ENCODE measurements around the gene C16orf89.
"Not testable (repeated sequence)": the region's sequence is repeated elsewhere in the genome, so short reads cannot be mapped to it uniquely, and the experiment has no call there.

C16orf89 gene

DNA sequence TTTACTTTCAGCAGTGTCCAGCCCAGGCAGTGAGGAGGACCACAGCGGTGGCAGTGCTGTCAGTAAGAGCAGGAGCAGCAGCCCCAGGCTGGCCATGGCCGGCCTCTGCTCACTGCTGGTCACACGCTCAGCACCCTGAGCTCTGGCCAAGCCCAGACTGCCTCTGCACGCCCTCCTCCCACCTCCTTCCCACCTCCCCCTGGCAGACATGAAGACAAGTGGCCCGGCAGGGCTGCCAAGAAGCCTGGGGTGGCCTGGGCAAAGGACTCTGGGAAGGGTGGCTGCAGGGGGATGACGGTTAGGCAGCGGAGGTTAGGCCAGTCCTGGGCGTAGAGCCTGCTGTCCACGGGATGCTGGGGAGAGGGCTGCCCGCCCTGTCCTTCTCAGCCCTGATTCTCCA is at the start of gene C16orf89:
TSS of gene C16orf89 (minus strand) at position 144 of the 400 bp plus-strand sequence. CDS start at position 96, 48 bp downstream.
- in situ Hi-C loops (cut with MboI; ENCODE audit: low sequenced_read_pairs): no loop called here

- in situ Hi-C loops (cut with MboI; ENCODE audit: low sequenced_read_pairs): not testable (repeated sequence)
These were observed 45.2 kb upstream of the C16orf89 start for GRCh38 chr16:5110933-5111332.

- in situ Hi-C loops (cut with MboI; ENCODE audit: low sequenced_read_pairs): no loop called here
These were observed 42.9 kb upstream of the C16orf89 start for GRCh38 chr16:5108505-5109158.

DNA sequence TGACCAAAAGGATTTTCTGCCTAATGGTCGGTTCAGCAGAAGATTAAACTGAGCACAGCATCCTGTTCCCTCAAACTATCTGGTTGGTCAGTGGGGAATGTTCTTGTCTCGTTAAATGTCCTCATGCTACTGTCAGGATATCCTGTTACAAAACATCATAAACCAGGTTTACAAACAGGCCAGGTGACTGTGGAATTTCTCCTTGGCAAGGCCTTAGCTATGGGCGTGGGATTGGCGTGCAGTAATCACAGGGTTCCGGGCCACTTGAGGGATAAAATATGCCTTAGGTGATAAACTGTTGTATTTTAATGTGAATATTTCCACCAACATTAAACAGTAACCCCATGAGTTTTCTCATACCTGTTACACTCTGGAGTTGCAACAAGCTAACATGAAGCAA is 39.3 kb upstream of the C16orf89 start:
- in situ Hi-C loops (cut with MboI; ENCODE audit: low sequenced_read_pairs): not testable (repeated sequence)

DNA sequence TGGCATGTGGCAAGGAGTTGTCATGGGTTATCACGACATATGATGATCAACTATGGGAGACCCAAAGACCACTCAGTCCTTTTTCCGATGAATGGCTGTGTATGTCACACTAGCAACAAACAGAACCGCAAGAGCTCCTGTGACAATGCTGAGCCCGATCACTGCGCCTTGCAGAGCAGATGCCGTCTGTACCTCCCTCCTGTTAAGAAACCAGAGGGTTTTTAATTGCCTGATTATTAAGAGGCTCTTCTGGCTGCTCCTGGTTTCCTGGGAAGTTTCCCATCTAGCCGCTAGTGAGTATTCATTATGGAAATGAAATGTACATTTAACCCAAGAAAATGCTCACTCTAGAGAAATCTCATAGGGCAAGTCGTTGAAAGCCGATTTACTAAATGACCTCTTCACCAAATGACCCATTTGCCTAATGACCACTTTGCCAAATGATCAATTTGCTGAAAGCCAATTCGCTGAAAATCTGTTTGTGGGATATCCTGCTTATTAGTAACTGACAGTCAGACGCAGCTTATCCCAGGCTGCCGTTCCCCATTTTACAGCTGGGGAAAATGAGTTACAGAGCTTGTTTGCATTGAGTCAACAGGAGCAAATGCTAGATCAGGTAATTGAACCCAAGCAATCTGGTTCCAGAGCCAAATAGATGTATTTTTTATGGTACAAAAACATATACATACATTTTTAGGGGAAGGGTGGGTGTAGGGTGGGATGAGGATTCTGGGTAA is 37.7 kb upstream of the C16orf89 start:
- in situ Hi-C loops (cut with MboI; ENCODE audit: low sequenced_read_pairs): not testable (repeated sequence)

DNA sequence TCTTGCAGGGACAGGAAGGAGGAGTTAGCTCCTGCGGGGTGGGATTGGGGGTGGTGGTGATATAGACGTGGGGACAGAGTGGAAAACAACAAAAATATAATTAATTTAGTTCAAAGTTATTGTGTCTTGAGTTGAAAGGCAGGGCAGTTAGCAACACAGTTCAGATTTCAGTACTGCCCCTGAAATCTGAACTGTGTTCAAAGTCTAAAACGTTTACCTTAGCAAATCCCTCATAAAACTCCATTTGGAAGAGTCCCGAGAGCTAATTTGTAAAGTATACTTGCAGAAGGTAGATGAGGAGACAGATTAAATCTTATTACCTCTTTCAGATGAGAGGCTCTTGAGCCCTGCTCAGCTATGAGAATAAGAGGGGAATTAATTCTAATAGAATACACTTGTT is 33.4 kb upstream of the C16orf89 start:
- in situ Hi-C loops (cut with MboI; ENCODE audit: low sequenced_read_pairs): not testable (repeated sequence)

DNA sequence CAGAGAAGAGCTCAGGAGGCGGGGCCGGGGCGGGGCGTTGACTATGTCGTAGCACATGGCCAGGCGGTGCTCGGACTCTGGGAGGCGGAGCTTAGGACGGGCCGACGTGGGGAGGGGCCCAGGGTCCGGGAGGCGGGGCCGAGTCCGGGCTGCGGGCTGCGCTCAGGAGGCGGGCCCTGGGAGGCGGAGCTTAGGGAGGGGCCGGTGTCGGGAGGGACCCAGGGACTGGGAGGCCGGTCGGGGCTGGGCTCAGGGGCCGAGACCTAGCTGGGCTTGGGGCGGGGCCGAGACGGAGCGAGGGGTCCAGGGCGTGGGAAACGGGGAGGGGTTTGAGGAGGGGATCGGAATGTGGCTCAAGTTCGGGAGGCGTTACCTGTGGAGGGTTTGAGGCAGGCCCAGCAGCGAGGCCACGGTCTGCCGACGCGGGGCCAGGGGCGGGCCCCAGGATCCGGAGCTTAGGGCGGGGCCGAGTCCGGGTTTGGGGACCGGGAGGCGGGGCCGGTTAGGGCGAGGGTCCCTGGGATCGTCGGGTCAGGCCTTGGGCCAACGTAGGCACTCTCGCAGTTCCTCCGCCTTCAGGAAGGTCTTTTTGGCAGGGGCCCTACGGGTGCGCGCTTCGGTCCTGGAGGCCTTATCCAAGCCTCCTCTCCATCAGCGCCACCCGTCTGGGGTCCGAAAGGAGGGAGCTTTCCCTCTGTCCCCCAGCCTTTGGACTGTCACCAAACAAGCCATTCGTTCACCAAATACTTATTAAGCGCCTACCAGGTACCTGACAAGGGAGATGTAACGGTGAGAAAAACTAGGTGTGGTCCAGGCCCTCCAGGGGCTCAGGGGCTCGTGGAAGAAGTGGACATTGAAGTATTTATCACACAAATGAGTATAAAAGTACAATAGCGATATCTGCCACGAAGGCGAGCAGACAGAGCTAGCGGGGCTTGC is 32.7 kb upstream of the C16orf89 start:
- in situ Hi-C loops (cut with MboI; ENCODE audit: low sequenced_read_pairs): not testable (repeated sequence)

DNA sequence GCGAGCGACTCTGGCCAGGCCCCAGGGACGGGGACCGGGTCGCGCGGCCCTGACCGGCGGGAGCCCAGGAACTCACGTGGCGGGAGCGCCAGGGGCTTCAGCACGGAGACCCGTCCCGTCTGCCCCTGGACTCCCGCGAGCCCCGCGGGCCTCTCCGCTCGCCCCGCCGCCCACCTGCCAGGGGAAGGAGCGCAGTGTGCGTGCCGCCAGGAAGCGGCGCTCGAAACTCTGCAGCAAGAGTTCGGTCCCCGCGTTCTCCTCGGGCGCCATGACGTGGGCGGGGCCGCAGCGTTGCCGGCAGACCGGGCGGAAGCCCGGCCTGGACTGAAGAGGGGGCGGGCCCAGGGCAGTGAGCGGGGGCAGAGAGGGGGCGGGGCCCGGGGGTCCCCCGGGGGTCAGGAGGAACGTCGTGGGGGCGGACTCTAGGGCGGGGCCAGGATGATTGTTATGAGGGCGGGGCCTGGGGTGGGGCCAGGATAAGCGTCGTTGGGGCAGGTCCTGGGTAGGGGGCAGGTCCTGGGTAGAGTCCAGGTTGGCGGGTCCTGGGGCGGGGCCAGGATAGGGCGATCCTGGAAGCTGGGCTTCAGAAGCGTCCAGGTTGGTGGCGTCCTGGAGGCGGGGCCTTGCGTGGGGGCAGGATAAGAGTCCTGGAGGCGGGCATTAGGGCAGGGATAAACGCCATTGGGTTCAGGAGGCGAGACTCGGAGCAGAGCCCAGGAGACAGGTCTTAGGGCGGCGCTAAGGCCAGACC is 31.9 kb upstream of the C16orf89 start, which contains the start of gene EEF2KMT:
TSS of gene EEF2KMT (minus strand) at position 326 of the 751 bp plus-strand sequence. CDS start at position 270, 56 bp downstream.
- in situ Hi-C loops (cut with MboI; ENCODE audit: low sequenced_read_pairs): not testable (repeated sequence)

- in situ Hi-C loops (cut with MboI; ENCODE audit: low sequenced_read_pairs): not testable (repeated sequence)
These were observed 31.3 kb upstream of the C16orf89 start for GRCh38 chr16:5097061-5097469.

- in situ Hi-C loops (cut with MboI; ENCODE audit: low sequenced_read_pairs): not testable (repeated sequence)
These were observed 30.8 kb upstream of the C16orf89 start for GRCh38 chr16:5096437-5097060.

DNA sequence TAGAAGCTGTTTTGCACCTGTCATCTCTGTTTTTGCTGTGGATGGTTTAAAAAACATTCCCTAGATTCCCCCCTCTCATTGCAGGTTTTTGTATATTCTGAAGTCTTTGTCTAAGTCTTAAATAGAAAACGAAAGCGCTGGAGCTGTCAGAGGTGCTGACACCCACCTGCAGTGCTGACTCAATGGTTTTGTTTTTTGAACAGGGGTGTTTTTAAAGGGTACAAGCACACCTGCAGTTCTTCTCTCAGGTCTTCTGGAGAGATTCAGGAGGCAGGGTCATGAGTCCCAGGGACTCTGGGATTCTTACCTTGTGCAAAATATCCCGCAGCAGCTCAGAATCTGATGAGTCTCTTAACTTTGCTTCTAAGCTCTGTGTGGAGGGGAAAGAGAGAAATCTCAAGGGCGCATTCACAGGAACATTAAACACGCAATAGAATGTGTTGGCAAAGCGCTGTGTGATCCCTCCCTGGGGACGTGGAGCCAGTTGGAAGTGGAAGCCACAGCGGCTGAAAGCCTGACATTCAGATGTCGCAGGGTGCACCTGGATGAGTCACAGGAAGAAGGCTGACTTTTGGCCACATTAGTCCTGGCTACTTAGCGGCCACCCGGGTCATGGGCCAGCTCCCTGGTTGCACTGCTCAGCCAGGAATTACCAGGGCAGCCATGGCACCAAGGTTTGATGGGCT is 29.5 kb upstream of the C16orf89 start:
- in situ Hi-C loops (cut with MboI; ENCODE audit: low sequenced_read_pairs): not testable (repeated sequence)

GRCh38 chr16:5093746-5094145 is 28.0 kb upstream of the C16orf89 start:
- in situ Hi-C loops (cut with MboI; ENCODE audit: low sequenced_read_pairs): not testable (repeated sequence)

GRCh38 chr16:5093081-5093480 is 27.3 kb upstream of the C16orf89 start:
- in situ Hi-C loops (cut with MboI; ENCODE audit: low sequenced_read_pairs): not testable (repeated sequence)

DNA sequence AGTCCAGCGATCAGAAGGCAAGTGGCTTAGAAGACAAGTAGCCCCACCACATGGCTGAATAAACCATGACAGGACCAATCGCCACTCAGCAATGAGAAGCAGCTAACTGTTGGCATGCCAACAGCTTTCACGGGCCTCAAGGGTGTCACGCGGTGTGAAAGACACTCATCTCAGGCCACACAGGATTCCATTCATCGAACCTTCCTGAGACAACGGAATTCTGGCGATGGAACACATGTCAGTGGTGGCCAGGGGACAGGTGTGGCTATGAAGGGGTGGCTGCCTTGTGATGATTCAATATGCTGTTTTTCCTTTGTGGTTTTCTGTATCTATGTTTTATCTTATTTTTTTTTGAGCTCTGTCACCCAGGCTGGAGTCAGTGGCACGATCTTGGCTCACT is 24.8 kb upstream of the C16orf89 start:
- in situ Hi-C loops (cut with MboI; ENCODE audit: low sequenced_read_pairs): not testable (repeated sequence)

GRCh38 chr16:5089911-5090555 is 24.3 kb upstream of the C16orf89 start:
- in situ Hi-C loops (cut with MboI; ENCODE audit: low sequenced_read_pairs): not testable (repeated sequence)

DNA sequence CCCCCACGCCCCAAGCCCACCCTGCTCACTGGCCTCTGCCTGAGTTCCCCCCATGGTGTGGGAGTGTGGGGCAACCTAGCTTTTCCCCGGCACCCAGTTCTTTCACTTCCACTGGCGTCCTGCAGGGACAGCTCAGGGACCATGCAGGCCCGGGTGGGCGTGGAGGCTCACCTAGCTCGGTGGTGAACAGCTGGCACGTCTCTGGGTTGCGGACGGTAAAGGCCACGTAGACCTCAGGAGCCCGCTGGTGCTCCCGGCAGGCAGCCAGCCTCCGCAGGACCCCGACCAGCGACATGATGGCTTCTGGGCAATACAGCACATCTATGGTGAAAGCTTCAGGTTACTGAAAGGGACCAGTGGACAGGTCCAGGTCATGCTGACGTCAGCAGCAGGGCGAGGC is 23.2 kb upstream of the C16orf89 start:
- in situ Hi-C loops (cut with MboI; ENCODE audit: low sequenced_read_pairs): not testable (repeated sequence)

DNA sequence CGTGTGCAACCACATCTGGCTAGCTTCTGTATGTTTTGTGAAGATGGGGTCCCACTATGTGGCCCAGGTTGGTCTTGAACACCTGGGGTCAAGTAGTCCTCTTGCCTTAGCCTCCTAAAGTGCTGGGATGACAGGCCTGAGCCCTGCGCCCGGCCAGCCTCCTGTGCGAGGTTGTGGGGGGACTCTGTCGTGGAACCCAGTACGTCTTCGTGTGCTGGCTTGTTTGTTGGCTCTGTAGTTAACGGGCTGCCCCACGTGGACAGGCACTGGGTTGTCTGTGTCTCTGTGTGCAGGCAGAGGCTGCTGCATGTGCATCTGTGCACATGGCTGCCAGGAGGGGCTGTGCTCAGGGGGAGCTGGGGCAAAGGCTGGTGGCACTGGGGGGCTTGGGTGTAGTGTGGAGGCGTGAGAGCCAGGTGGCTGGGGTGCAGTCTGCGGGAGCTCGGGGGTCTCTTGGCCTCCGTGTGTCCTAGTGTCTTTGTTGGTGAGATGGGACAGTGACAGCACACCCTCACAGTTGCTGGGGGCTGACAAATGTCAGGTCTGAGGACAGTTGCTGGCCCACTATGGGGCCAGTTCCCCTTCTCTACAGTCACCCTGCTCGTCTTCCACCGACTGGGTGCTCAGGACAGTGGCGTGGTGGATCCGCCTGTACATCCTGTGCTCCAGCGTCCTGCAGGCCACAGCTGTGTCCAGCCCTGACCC is 22.5 kb upstream of the C16orf89 start:
- in situ Hi-C loops (cut with MboI; ENCODE audit: low sequenced_read_pairs): not testable (repeated sequence)

GRCh38 chr16:5085716-5086115 is 20.0 kb upstream of the C16orf89 start:
- in situ Hi-C loops (cut with MboI; ENCODE audit: low sequenced_read_pairs): not testable (repeated sequence)

Measured in hTERT RPE-1 (cell line).